ENCODE measurements around the gene CCDC3. TPM values are rescaled to one million over a fixed set of nuclear protein-coding genes. Genes with fewer than 3 reads are reported as not detected.

Gene CCDC3
- polyA plus RNA-seq, 1 of the 3 experiments (the other 2 are of a cell fraction) = 0.02 TPM

- CTCF ChIA-PET = interaction anchor here (0.7 kb wide), 1 partner anchor 595 kb away, joined by 3 read pairs; no protein-coding TSS in a partner anchor
- TF ChIP-seq POLR2AphosphoS5 (IDR thresholded peaks at IDR 0.05; ENCODE audit: low read depth, low read length) (no peak), MEF2A (IDR thresholded peaks at IDR 0.05; ENCODE audit: borderline replicate concordance, low read depth) (no peak), PBX3 (IDR thresholded peaks at IDR 0.05) (no peak), ELF1 (IDR thresholded peaks at IDR 0.05) (no peak), NFIC (IDR thresholded peaks at IDR 0.05; ENCODE audit: borderline replicate concordance) (no peak), FOXM1 (IDR thresholded peaks at IDR 0.05; ENCODE audit: low read depth) (no peak), FOXJ3 (CRISPR knock-in tag; IDR thresholded peaks at IDR 0.05) (no peak), EP300 (IDR thresholded peaks at IDR 0.05; ENCODE audit: borderline replicate concordance in 1 of 2, low read depth in 1 of 2, low read length in 1 of 2) (no peak), JUND (IDR thresholded peaks at IDR 0.05) (no peak), GATA2 (CRISPR knock-in tag; IDR thresholded peaks at IDR 0.05) (no peak), RFX5 (IDR thresholded peaks at IDR 0.05; ENCODE audit: low read length) (no peak)
- Histone ChIP-seq H3K4me1 (ENCODE audit: control insufficient read depth in 1 of 2, insufficient read depth in 2 of 2, low read depth in 1 of 2, low read length in 1 of 2) (no peaks in the 10 kb centered on the region; a peak in 1 of 4 replicates), H3K9me2 (no peaks in the 10 kb centered on the region), H2AFZ (ENCODE audit: low read depth) (no peak overlapping the region), H3K4me3 (ENCODE audit: low read depth in 2 of 2, low read length in 1 of 2) (no peak overlapping the region), H3K9me3 (no peaks in the 10 kb centered on the region), H3K4me2 (no peak overlapping the region), H3K27me3 (ENCODE audit: insufficient read depth) (no peaks in the 10 kb centered on the region; the same call in 1 of the 2 replicates), H4K20me1 (ENCODE audit: insufficient read depth) (no peaks in the 10 kb centered on the region), H3K79me2 (ENCODE audit: insufficient read depth) (no peaks in the 10 kb centered on the region), H3K36me3 (replicated peaks in 1 of 2; ENCODE audit: control insufficient read depth in 1 of 2, insufficient read depth in 2 of 2, low read length in 1 of 2) (no peaks in the 10 kb centered on the region), H3K9ac (no peak overlapping the region), H3K27ac (ENCODE audit: low read depth in 2 of 2, low read length in 1 of 2) (no peak overlapping the region), H3F3A (replicated peaks; ENCODE audit: insufficient read depth) (no peaks in the 10 kb centered on the region)
- DNase-seq = no peak
- POLR2A ChIA-PET = no interaction called here
- 12% methylated on average over 3 of the region's 3 CpGs for WGBS (ENCODE audit: low lambda C conversion rate)
Observed at GRCh38 chr10:13006037-13006436, 4.5 kb upstream of the CCDC3 start.

- H4K20me1 ChIP-seq (ENCODE audit: insufficient read depth) = no peaks in the 10 kb centered on the region
- no peak for DNase-seq
- no peaks in the 10 kb centered on the region; a peak in 1 of 4 replicates for H3K4me1 ChIP-seq (ENCODE audit: control insufficient read depth in 1 of 2, insufficient read depth in 2 of 2, low read depth in 1 of 2, low read length in 1 of 2)
- no peak overlapping the region for H2AFZ ChIP-seq (ENCODE audit: low read depth)
- H3K27me3 ChIP-seq (ENCODE audit: insufficient read depth) = no peaks in the 10 kb centered on the region; the same call in 1 of the 2 replicates
- H3K79me2 ChIP-seq (ENCODE audit: insufficient read depth) = no peaks in the 10 kb centered on the region
- H3K9ac ChIP-seq = no peak overlapping the region
- ChIA-PET CTCF (no interaction called here), POLR2A (no interaction called here)
- H3K4me2 ChIP-seq = no peak overlapping the region
- TF ChIP-seq TEAD4 (IDR thresholded peaks at IDR 0.05; ENCODE audit: borderline replicate concordance, insufficient read depth) (no peak), TAF1 (IDR thresholded peaks at IDR 0.05; ENCODE audit: borderline replicate concordance, low read depth, low read length) (no peak), FOXM1 (IDR thresholded peaks at IDR 0.05; ENCODE audit: low read depth) (no peak), RAD21 (IDR thresholded peaks at IDR 0.05; ENCODE audit: low read length) (no peak), FOSL2 (IDR thresholded peaks at IDR 0.05; ENCODE audit: borderline replicate concordance, low read depth) (no peak), PBX3 (IDR thresholded peaks at IDR 0.05) (no peak), POLR2AphosphoS5 (IDR thresholded peaks at IDR 0.05; ENCODE audit: low read depth, low read length) (no peak), RCOR1 (IDR thresholded peaks at IDR 0.05; ENCODE audit: low read length) (no peak)
- TF ChIP-seq, protein P1, sequence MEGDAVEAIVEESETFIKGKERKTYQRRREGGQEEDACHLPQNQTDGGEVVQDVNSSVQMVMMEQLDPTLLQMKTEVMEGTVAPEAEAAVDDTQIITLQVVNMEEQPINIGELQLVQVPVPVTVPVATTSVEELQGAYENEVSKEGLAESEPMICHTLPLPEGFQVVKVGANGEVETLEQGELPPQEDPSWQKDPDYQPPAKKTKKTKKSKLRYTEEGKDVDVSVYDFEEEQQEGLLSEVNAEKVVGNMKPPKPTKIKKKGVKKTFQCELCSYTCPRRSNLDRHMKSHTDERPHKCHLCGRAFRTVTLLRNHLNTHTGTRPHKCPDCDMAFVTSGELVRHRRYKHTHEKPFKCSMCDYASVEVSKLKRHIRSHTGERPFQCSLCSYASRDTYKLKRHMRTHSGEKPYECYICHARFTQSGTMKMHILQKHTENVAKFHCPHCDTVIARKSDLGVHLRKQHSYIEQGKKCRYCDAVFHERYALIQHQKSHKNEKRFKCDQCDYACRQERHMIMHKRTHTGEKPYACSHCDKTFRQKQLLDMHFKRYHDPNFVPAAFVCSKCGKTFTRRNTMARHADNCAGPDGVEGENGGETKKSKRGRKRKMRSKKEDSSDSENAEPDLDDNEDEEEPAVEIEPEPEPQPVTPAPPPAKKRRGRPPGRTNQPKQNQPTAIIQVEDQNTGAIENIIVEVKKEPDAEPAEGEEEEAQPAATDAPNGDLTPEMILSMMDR (IDR thresholded peaks at IDR 0.05) = no peak
- no peaks in the 10 kb centered on the region for H3K9me3 ChIP-seq
- H3K9me2 ChIP-seq = no peaks in the 10 kb centered on the region
- 8% methylated on average over 2 of the region's 3 CpGs for WGBS (ENCODE audit: low lambda C conversion rate)
- H3K27ac ChIP-seq (ENCODE audit: low read depth in 2 of 2, low read length in 1 of 2) = no peak overlapping the region
- H3K36me3 ChIP-seq (replicated peaks in 1 of 2; ENCODE audit: control insufficient read depth in 1 of 2, insufficient read depth in 2 of 2, low read length in 1 of 2) = no peaks in the 10 kb centered on the region
- no peaks in the 10 kb centered on the region for H3F3A ChIP-seq (replicated peaks; ENCODE audit: insufficient read depth)
- no peak overlapping the region for H3K4me3 ChIP-seq (ENCODE audit: low read depth in 2 of 2, low read length in 1 of 2)
Observed at GRCh38 chr10:13003759-13004158, 2.2 kb upstream of the CCDC3 start.

Measured in SK-N-SH (cell line).